Tibial nerve (tissue), 3 donors: ENCODE results near the gene RPL26.

ENCODE experiments used
- CTCF ChIP-seq, 5 experiments: fragments of 200-600 bp in 3 of 5; fragments of 450-650 bp in 2 of 5; sonication (generic) in 3 of 5; IDR thresholded peaks; one replicate each; pipeline ENCODE4 v1.5.1; 2016 to 2019; ENCODE audit warnings: antibody characterized with exemption in 5 of 5, mild to moderate bottlenecking in 3 of 5, moderate library complexity in 2 of 5
- POLR2A ChIP-seq, 2 donors: fragments of 450-650 bp; IDR thresholded peaks; one replicate each; pipeline ENCODE4 v1.6.1; 2017; ENCODE audit warnings: antibody characterized with exemption in 2 of 2, mild to moderate bottlenecking in 2 of 2, moderate library complexity in 2 of 2

DNA sequence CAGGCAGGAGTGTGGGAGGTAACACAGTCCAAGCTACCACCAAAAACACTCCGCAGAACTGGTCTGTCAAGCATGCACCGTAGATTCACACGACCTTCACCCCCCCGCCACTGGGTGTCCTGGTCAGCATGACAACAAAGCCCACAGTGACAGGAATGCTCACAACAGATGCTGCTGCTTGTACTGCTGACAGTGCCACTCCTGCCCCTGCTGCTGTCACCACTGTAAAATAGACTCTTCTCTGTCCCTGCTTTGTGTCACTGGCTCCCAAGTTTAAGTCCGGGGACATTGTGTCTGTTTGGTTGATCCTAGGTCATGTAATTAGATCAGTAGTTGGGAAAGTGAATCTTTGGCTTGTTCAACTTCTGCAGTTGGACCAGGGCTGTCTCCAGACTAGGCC lies 50.3 kb downstream of the RPL26 start:
- TF ChIP-seq POLR2A (IDR thresholded peaks at IDR 0.05) (no peak), CTCF (IDR thresholded peaks at IDR 0.05) (no peak)
